ENCODE data around the gene KMT2E. TPM values are rescaled to one million over a fixed set of nuclear protein-coding genes. Genes with fewer than 3 reads are reported as not detected.

Gene KMT2E
- total RNA-seq, 1 experiment from 2014 or later, result 38.2 TPM

GRCh38 chr7:104968648-104969047 lies 45.4 kb upstream of the KMT2E start:
- Histone ChIP-seq H2BK120ac (ENCODE audit: low read depth, low read length, poor library complexity, severe bottlenecking) (no peak overlapping the region), H3K79me1 (ENCODE audit: insufficient read depth, low read depth, low read length, poor library complexity, severe bottlenecking) (no peaks in the 10 kb centered on the region), H3K27me3 (ENCODE audit: insufficient read depth, low read length) (no peaks in the 10 kb centered on the region), H3K23ac (ENCODE audit: insufficient read length, low read depth, low read length) (no peak overlapping the region), H4K5ac (ENCODE audit: insufficient read length, low read depth, low read length) (no peak overlapping the region), H2AFZ (ENCODE audit: low read length) (no peak overlapping the region), H3K56ac (ENCODE audit: insufficient read length, low read depth, low read length) (no peak overlapping the region), H2BK12ac (ENCODE audit: insufficient read length, low read depth, low read length) (no peak overlapping the region), H2BK15ac (ENCODE audit: low read depth, low read length) (no peak overlapping the region), H4K20me1 (ENCODE audit: control insufficient read depth, insufficient read depth, insufficient read length) (no peaks in the 10 kb centered on the region), H3K23me2 (ENCODE audit: insufficient read length, low read depth, low read length, poor library complexity, severe bottlenecking) (no peaks in the 10 kb centered on the region), H4K8ac (replicated peaks; ENCODE audit: insufficient read length, low read depth, low read length) (no peak overlapping the region), H3K27ac (ENCODE audit: insufficient read length, low read depth, low read length) (no peak overlapping the region), H3K4ac (ENCODE audit: low read depth, low read length) (no peak overlapping the region), H2BK20ac (ENCODE audit: low read depth, low read length, poor library complexity, severe bottlenecking) (no peak overlapping the region), H2BK5ac (ENCODE audit: insufficient read length, low read length) (no peak overlapping the region), H2AK5ac (ENCODE audit: insufficient read length, low read length) (no peak overlapping the region), H3K4me1 (ENCODE audit: insufficient read depth, low read length) (no peaks in the 10 kb centered on the region), H3K18ac (ENCODE audit: insufficient read length, low read depth, low read length) (no peak overlapping the region), H3K9ac (ENCODE audit: extremely low read depth, insufficient read length, low read length) (no peak overlapping the region), H3T11ph (ENCODE audit: low read length) (no peak overlapping the region), H4K91ac (ENCODE audit: insufficient read length, low read depth, low read length) (no peak overlapping the region), H3K9me3 (ENCODE audit: control insufficient read depth, low read depth, low read length) (no peaks in the 10 kb centered on the region), H3K79me2 (ENCODE audit: insufficient read depth, low read length) (no peaks in the 10 kb centered on the region), H3K4me2 (ENCODE audit: insufficient read depth, insufficient read length, low read length) (no peak overlapping the region), H3K14ac (ENCODE audit: insufficient read depth, low read length) (no peak overlapping the region)
- Mint-ChIP-seq H3K27ac (no peak overlapping the region), H3K9me3 (peaks cover 6% of the 10 kb centered on the region in 2 experiments; a peak in 4 of 5 replicates), H3K27me3 (ENCODE audit: low read depth) (no peaks in the 10 kb centered on the region), H3K36me3 (ENCODE audit: insufficient read depth in 1 of 3, low read depth in 3 of 3) (peaks cover 0 to 6% (median 4%) of the 10 kb centered on the region in 3 experiments; a peak in 3 of 7 replicates), H3K4me1 (0 out of 4 replicates have a peak, but pooled peaks cover 0 to 5% of the 10 kb centered on the region in 2 experiments), H3K4me3 (no peak overlapping the region)
- no peak for TF ChIP-seq CTCF (conservative IDR thresholded peaks at IDR 0.05)
- DNase-seq, result no peak
- WGBS (ENCODE audit: extremely low coverage, insufficient read length, low lambda C conversion rate), result no CpG with 5 or more reads among the region's 2 CpGs
